Kasumi-1 (cell line): Measurements from ENCODE around the gene BTBD16.

ENCODE experiments used
- DNase-seq, 2 experiments: peaks; one replicate each; lab custom pipeline; 2025; lab: John Stamatoyannopoulos, UW

Gene BTBD16

DNA sequence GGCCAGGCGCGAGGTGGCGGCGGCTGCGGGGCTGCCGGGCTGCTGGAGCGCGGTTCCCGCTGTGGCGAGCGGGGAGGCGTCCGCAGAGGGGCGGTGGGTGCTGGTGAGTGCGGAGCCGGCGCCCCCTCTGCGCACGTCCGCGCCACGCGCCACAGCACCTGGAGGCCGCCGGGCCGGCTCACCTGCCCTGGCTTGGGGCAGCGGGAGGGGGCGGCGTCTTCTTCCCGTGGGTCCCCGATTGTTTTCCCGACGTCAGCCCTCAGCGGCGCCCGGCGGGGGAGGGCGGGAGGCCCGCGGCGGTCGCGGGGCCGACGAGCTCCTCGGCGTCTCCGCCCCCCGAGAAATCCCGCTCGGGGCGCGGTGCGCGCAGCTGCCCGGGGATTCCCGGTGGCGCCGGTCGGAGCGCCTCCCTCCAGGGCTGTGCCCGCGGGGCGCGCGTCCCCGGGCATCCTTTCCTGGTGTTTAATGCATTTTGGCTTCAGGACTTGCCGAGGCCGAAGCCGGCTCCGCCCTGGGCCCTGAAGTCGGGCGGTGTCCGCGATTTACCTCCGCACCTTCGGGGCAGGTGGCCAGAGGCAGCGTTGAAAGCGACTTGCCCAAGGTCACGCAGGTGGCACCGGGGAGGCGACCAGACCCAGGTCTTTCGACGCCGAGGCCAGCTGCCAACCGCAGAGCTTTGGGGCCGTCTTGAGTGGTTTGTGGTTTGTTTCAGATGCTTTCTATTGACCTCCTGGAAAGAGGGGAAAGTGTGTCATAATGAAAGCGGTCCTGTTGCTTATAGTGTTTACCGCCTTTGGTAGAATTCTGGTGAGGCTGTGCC lies 104.0 kb downstream of the BTBD16 start:
- peak in 1 of 2 experiments; percentile 12 for DNase-seq

- peak in 1 of 2 experiments; percentile 24 for DNase-seq
Observed at GRCh38 chr10:122375679-122376160, 104.6 kb downstream of the BTBD16 start.

GRCh38 chr10:122376364-122376961 lies 105.4 kb downstream of the BTBD16 start:
- DNase-seq: no peak

DNA sequence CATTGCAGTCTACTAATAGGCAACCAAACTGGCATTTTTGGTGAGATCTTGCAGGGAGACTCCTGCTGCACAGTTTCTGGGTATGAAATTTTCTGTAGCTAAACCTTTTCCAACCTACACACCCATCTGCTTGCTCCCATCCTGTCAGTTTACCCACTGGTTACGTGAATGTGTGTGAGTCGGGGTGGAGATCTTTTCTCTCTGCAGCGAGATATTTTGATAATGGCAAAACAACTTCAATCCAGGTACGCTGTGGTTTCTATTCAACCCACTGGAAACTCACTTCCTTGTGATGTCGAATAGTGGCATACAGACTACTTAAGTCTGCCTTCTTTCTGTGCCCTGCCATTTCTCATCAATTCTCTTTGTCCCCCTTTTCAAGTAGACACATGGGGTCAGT lies 107.9 kb downstream of the BTBD16 start:
- DNase-seq: no peak

GRCh38 chr10:122379537-122379936 lies 108.4 kb downstream of the BTBD16 start:
- no peak for DNase-seq

- DNase-seq: no peak
Observed at GRCh38 chr10:122380703-122381102, 109.6 kb downstream of the BTBD16 start.

DNA sequence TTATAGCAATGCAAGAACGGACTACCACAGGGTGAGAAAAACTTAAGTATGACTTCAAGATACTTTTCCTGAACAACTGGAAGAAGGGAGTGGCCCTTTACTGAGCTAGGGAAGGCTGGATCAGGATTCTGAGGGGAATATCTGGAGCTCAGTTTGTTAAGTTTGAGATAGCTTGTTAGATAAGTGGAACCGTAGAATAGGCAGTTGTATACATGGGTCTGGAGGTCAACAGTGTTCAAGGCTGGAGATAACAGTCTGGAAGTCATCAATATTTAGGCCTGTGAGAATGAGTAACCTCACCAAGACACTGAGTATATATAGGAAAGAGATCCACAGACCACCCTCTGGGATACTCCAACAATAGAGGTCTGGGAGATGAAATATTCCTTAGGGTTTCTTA lies 110.6 kb downstream of the BTBD16 start:
- no peak for DNase-seq

GRCh38 chr10:122386514-122386913 lies 115.4 kb downstream of the BTBD16 start:
- DNase-seq: no peak

DNA sequence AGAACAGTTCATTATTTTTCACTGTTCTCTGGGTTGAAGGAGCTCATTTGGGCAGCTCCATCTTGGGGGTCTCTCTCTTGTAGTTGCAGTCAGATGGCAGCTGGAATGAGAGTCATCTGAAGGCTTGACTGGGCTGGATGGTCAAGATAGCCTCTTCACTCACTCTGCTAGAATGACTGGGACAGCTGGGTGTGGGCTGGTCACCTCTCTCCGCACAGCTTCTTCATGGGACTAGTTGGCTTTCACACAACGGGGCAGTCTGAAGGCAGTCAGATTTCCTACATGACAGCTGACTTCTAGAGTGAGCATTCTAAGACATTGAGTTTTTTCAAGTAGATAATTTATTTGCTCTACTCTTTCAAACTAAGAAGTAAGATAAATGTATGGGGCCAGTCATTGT lies 116.5 kb downstream of the BTBD16 start:
- no peak for DNase-seq
